ENCODE data around the gene SWAP70.

GRCh38 chr11:9651899-9652748 lies 11.8 kb upstream of the SWAP70 start:
- no peak for TF ChIP-seq CTCF (conservative IDR thresholded peaks at IDR 0.05; ENCODE audit: low read depth, low read length)
- no peak for TF ChIP-seq EZH2 (IDR thresholded peaks at IDR 0.05; ENCODE audit: borderline replicate concordance, low read depth, low read length, poor library complexity, severe bottlenecking)
